DND-41 (cell line): ENCODE results near the gene CD1D.

Source experiments
- CTCF ChIP-seq: IDR thresholded peaks from 2 replicates; pipeline ENCODE4 v1.5.1; 2012; ENCODE audit warnings: borderline replicate concordance, low read length, moderate library complexity, mild to moderate bottlenecking; ENCODE audit not compliant: poor library complexity, severe bottlenecking; ENCODE audit errors: extremely low read depth
- EZH2 ChIP-seq: IDR thresholded peaks from 3 replicates; pipeline ENCODE4 v1.6.1; 2012; ENCODE audit warnings: borderline replicate concordance, low read depth, mild to moderate bottlenecking, moderate library complexity, low read length, inconsistent platforms; ENCODE audit not compliant: severe bottlenecking

- TF ChIP-seq CTCF (no peak), EZH2 (no peak)
Measured at GRCh38 chr1:158147401-158147800, 33.3 kb upstream of the CD1D start.
